Loucy (cell line): Measurements from ENCODE around the gene EID2.

Source experiments
- EZH2phosphoT487 ChIP-seq: fragments of 200-600 bp; IDR thresholded peaks from 2 replicates; pipeline ENCODE4 v1.6.1; 2018; ENCODE audit warnings: antibody characterized with exemption, mild to moderate bottlenecking, moderate library complexity, borderline replicate concordance
- TF ChIP-seq, protein P1 (sequence below): fragments of 200-600 bp; sonication (generic); conservative IDR thresholded peaks from 2 replicates; pipeline ENCODE4 v1.5.1; 2014; ENCODE audit warnings: mild to moderate bottlenecking, antibody characterized with exemption, low read length

DNA sequence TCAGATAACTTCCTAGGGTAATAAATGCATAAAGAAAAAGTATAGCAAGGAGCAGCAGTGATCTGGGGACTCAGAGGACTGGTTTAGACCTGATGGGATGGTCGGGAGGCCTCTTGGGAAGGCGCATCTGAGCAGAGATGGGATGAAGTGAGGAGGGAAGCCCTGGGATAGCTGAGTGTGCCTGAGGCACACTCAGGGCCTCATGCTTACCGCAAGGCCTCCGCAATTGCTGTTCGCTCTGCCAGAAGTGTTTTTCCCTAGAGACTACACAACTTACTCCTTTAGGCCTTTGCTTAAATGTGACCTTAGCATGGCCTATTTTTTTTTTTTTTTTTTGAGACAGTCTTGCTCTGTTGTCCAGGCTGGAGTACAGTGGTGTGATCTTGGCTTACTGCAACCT is 45.3 kb downstream of the EID2 start:
- TF ChIP-seq, protein P1, sequence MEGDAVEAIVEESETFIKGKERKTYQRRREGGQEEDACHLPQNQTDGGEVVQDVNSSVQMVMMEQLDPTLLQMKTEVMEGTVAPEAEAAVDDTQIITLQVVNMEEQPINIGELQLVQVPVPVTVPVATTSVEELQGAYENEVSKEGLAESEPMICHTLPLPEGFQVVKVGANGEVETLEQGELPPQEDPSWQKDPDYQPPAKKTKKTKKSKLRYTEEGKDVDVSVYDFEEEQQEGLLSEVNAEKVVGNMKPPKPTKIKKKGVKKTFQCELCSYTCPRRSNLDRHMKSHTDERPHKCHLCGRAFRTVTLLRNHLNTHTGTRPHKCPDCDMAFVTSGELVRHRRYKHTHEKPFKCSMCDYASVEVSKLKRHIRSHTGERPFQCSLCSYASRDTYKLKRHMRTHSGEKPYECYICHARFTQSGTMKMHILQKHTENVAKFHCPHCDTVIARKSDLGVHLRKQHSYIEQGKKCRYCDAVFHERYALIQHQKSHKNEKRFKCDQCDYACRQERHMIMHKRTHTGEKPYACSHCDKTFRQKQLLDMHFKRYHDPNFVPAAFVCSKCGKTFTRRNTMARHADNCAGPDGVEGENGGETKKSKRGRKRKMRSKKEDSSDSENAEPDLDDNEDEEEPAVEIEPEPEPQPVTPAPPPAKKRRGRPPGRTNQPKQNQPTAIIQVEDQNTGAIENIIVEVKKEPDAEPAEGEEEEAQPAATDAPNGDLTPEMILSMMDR = no peak
- TF ChIP-seq EZH2phosphoT487 = no peak
